CD4-positive, alpha-beta T cell treated with Interleukin-10 for 1 hour (primary cell): ENCODE data around the gene TTLL8.

Experiments used
- DNase-seq: peaks from one replicate; pipeline ENCODE4 v3.0.0-alpha.2; 2020

Gene TTLL8

DNA sequence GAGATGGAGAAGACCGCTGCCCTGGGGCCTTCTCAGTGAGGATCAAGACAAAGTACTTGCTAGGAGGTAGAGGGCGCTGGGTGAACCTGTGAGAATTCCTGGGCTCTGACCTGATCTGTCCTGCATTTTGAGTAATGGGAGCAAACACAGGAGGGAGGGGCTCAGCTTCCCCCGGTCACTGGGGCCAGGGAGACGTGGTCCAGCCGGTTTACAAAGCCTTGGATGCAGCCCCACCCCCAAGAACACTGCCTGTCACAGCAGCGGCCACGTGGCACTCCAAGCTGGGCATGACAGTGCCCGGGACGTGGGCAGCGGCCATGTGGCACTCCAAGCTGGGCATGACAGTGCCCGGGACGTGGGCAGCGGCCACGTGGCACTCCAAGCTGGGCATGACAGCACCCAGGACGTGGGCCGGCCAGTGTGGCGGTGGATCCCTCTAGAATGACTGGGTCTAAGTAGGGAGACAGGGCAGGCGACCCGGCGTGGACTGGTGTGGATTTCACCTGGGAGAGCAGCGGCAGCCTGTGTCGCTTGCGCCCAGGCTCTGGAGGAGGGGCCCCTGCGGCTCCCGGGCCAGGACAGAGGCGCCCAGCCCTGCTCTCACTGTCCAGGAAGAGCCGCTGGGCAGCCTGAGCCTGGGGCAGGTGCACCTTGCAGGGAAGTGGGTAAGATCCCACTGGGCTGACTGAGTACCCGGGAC is 2.5 kb upstream of the TTLL8 start:
- DNase-seq, result no peak

DNA sequence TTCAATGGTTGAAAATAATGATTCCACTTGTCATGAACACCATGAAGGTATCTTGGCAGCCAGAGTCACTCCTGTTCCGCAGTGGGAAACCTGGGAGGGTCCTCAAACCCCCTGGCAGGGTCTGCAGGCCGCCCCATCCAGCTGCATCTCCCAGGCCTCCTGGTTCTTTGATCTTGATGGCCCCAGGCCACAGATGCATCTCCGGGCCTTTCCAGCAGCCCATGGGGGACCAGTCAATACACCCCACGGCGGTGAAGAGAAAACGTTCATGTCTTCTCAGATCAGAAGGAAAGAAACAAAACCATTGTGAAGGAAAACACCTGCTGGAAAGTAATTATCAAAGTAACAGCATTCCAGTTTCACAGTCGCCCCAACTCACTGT is 1.8 kb upstream of the TTLL8 start:
- DNase-seq, result no peak

DNA sequence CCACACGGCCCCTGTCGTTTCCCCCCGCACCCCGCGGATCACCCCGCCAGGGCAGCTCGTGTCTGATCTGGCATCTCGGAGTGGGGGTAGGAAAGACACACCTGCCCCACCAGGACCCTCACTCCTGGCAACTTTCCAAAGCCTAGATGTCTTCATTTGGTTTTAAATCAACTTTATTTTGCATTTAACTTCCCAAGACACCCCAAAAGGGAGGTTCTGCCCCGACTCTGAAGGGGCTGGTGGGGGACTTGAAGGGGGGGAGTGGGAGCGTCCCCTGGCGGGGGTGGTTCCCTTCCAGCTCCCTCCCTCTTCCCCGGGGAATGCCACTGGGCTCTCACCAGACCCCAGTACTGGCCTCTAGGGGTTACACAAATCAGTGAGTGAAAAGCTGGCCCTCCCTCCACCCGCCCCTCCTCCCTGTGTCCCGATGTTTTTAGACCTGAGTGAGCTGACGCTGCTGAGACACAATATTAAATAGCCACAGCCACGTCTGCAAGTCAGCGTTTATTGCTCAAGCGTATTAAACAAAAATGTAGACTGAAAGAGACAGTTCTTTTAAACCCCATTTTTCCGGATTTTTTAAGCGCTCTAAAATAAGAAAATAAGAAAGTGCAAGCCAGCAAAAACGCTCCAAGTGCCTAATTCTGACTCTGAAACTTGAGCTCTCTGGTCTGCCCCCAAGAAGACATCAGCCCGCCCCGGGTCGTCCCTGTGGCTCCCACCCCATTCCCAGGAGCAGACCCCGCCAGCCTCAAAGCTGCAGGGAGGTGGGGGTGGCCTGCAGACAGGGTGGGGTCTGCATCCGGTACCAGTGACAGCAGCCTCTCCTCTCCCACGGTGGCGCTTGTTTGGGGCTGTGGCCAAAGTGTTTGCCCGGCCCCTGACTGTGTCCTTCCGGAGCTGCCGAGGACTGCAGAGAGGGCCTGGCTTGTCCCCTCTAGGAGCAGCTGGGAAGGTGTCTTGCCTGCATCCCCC is 1.1 kb upstream of the TTLL8 start:
- no peak for DNase-seq

DNA sequence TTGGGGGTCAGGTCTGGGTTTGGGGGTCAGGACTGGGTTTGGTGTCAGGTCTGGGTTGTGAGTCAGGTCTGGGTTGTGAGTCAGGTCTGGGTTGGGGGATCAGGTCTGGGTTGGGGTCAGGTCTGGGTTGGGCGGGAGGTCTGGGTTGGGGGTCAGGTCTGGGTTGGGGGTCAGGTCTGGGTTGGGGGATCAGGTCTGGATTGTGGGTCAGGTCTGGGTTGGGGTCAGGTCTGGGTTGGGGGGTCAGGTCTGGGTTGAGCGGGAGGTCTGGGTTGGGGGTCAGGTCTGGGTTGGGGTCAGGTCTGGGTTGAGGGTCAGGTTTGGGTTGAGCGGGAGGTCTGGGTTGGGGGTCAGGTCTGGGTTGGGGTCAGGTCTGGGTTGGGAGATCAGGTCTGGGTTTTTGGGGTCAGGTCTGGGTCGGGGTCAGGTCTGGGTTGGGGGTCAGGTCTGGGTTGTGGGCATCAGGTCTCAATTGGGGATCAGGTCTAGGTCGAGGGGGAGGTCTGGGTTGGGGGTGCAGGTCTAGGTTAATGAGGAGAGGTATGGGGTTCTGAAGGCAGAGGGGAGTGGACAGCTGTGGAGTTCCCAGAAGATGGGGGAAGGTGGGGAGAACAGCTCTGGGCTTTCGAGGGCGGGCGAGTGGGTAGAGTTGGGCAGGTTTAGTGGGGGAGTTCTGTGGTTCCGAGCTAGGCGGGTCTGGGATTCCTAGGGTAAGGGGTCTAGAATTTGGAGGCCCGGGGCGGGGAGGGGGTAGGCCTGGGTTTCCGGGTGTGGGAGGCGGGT is 629 bp downstream of the TTLL8 start:
- no peak for DNase-seq

DNA sequence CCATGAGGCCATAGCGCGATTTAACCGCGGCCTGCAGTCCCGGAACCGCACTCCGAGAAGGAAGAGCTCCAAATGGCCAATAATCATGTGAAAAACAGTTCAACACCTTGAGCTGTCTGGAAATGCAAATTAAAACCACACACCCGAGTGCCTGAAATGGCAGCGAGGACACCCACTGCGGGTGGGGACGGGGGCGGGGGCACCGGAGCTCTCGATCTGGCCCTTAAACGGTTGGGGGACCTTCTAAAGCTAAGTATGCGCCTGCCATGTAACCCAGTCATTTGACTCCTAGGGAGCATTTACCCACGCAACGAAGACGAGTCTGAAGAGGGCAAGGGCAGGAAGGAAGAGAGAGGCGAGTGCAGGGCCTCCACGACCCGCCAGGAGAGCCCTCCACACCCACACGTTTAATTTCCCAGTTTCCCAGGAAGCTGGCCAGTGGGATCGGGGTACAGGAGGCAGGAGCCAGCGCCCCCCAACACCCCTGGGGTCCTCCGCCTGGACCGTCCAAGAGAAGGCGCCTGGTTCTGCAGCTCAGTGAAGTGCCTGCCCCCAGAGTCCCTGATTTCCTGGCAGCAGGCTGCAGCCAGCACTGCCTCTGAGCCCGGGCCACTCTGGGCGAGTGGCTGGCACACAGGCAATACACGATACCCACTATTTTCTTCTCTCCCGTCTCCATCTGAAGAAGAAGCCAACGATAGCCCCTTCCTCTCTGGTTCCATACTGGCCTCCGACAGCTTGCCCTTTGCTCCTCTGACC is 1.7 kb downstream of the TTLL8 start:
- no peak for DNase-seq

DNA sequence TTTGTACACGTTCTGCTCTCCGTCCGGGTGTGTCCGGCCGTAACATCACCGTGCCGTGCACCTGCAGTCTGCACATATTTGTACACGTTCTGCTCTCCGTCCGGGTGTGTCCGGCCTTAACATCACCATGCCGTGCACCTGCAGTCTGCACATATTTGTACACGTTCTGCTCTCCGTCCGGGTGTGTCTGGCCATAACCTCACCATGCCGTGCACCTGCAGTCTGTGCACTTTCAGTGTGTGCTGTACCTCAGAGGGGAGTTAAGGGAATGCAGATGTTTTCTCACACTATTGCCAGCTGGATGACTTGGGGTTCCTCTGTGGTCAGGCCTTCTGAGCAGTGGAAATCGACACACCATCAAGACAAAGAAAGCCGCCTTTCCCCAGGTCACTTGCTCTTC is 4.2 kb downstream of the TTLL8 start:
- no peak for DNase-seq

DNA sequence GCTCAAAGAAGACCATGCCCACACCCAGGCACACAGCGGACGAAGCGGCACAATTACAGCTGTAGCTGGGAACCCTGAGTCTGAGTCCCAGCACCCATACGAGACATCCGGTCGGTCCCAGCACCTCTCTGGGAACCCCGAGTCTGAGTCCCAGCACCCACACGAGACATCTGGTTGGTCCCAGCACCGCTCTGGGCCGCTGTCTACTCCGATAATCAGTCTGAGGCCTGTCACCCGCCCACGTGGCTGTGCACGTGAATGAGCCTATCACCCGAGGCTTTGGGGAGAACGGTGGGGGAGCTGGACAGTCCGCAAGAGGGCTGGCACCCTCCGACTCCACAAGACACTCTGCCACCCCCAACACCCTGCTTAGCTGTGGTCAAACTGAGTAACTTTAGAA is 6.2 kb downstream of the TTLL8 start:
- DNase-seq, result no peak

DNA sequence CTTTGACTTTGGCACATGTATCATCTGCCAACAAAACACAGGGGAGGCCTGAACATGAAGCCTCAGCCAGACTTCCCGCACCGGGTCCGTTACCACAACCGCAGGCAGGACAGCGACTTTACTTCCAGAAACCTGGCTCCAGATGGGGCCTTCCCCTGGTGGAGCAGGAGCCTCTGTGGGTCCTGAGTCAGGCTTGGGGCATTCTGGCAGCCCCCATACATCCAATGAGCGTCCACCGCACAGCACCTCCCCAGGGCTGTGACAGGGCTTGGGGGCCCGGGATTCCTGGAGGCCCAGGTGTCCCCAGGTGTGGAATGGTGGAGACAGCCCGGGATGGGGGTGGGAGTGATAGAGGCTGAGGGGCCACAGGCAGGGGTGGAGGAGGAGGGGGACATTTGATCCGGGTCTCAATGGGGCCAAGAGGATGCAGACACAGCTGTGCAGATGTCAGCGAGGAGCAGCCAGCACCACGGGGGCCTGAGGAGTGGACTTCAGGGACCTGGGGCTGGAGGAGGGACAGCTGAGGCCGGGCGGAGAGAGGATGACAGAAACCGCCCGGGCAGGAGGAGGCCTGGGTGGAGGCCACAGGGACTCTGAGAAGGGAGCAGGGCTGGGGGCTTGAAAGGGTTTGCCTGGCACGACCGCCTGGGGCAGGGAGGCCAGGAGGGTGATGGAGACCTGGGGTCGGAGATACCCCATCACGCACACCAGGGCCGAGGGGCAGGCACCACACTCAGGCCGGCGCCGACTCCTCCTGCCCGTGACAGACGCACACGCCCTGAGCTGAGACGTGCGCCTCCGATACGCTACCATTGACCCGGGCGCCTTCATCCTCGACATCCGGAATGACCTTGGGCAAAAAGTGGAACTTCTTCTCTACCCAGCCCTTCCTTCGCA is 8.6 kb downstream of the TTLL8 start:
- DNase-seq, result no peak

DNA sequence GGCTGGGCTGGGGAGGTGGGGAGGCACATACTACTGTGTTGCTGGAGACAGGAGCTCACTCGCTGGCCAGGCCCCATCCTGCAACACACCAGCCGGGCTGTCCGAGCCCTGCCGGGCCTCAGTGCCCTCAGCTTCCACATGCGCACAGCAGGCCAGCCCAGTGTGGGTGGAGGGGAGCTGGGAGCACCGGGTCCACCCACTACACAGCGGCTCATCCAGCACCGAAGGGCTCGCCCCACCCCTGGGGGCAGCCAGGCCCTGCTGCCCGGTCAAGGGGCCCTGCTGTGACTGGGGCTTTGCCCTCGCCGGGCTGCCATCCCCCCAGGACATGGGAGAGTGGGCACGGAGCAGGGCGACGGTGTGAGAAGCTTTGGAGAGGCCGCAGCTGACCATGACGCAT is 9.3 kb downstream of the TTLL8 start:
- no peak for DNase-seq

DNA sequence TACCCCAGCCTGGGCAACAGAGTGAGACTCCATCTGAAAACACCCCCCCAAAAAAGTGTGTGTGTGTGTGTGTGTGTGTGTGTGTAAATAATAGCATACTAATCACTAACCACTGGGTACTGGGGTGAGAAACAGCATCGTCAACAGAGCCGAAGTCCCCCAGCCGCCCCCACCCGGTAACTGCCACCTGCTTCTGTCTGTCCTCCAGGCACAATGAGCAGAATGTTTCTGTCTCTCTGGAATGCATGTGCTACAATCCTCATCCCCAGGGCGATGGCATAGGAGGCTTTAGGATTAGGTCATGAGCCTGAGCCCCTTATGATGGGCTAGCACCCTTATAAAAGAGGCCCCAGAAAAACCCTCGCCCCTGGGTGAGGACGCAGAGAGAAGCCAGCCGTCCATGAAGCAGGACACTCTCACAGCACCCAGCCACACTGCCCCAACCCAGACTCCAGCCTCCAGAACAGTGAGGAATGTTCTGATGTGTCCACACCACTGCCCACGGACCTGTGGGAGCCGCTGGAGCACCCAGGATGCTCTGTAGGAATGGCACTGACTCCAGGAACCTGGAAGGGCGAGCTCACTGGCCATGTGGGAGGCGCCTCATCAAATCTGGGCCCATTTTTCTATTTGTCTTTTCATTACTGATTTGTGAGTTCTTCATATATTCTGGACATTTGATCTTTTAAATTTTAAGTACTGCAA is 9.9 kb downstream of the TTLL8 start:
- DNase-seq, result no peak

DNA sequence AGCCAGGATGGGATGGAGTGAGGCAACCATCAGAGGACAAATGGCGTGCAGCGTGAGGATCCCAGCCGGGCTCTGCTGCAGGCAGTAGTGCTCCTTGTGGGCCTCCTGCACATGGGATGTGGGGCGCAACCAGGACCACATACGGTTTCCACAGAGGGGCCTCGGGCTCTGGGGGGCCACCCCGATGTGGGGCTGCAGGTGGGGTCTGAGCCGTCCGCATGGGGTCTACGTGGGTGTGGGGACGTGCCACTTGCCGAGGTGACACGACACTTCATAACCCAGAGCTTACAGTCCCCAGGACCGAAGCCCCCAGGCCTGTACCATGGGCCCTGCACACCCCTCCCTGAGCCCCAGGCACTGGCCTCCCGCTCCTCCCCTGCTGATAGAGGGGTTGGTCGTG is 10.8 kb downstream of the TTLL8 start:
- DNase-seq, result no peak

DNA sequence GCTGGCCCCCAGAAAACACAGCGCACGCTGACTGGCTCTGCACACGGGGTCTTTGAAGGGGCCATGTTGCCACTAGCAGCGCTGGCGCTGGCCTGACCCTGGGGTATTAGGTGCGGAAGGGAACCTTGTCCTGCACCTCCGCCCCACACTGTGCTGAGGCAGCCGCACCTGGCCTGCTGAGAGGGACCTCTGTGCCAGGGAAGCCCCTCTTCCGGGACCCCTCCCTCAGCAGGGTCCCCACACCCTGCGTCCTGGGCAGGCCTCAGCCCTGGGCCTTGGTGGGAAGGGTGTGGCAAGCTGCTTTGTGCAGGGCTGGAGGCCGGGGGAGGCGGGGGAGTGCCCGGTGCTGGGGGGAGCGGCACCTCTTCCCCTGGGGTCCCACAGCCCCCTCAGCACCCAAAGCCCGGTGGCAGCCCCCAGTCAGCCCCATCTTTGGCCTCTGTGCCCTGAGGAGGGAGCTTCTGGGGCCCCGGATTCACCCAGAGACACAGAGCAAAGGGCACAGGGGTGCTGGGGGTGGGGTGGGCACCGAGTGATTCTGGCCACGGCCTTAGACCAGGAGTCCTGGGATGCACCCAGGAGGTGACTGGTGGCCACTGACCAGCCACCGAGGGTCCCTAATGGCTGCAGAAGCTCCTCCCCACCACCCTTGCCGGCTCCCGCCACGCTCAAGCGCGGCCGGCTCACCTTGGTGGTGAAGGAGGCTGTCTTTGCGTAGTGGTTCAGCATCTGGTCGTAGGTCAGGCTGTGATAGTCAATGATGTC is 11.4 kb downstream of the TTLL8 start:
- DNase-seq, result no peak

DNA sequence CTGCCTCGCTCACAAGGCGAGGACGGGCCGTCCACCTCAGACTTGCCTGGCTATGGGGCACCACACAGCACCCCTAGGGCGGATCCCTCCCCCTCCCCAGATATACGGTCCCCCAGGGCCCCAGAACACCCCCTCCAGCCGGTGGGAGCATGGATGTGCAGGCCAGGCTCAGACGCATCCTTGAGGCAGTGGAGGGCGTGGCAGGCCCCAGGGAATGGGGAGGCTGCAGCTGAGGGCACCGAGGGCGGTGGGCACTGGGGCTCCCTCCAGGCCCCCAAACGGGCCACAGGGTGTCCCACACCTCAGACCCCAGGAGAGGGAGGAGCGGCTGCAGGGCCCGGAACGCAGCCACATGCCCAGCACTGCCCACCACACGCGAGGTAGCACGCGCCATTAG is 12.1 kb downstream of the TTLL8 start:
- DNase-seq, result no peak

DNA sequence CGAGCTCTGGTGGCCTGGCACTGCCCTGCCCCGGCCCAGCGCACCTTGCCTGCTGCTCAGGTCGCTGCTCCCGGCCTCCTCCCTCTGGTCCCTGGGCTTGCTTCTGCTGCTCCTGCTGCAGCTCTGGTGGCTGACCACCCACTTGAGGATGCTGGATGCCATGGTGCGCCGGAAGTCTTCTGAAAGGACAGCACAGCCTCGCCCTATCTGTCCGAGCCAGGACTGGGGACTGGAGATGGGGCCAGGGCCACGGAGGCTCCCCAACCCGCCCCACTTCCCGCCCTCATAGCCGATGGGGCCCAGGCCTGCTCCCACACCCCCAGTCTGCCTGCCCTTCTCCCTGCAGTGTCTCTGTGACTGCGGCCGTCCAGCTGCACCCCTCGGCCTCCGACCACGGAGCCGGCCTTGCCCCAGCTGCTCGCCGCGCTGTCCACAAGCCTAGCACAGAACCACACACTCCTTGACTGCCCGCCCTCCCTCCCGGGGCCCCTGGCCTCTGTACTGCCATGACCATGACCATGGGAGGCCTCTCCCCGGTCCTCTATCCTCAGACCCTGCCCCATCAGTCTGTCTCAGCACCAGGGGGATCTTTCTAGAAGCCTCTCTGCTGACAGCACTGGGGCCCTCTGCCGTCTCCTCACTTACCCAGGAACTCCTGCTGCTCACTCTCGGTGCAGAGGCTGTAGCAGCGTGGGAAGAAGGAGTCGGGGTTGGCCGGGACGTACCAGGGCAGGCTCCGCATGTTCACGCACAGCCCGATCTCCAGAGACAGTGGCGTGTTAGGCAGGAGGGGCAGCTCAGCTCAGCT is 12.7 kb downstream of the TTLL8 start:
- DNase-seq, result no peak

DNA sequence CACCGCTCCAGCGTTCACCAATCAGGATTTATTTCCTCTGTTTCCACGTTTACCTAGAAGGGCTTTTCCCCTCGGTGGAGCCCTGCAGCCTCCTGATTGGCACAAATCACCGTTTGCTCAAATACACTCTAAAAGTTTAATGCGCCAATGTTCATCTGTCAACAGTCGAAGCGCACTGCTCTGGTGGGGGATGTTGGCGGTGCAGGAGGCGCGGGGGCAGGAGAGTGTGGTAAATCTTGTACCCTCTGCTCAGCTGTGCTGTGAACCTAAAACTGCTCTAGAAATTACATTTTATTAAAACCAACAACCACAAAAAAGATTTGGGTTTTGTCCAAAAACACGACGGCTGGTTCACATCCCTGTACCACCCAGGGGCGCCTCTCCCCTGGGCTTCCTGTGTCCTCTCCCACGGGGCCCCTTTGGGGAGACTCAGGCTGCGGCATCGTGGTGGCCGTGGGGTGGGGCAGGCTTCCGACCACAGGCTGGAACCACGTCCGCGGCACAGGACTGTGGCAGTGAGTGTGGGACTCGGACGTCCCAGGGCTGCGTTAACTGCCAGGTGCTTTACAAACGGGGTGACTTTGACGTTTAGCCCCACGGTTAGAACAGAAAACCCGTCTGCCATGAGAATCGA is 13.5 kb downstream of the TTLL8 start:
- no peak for DNase-seq

DNA sequence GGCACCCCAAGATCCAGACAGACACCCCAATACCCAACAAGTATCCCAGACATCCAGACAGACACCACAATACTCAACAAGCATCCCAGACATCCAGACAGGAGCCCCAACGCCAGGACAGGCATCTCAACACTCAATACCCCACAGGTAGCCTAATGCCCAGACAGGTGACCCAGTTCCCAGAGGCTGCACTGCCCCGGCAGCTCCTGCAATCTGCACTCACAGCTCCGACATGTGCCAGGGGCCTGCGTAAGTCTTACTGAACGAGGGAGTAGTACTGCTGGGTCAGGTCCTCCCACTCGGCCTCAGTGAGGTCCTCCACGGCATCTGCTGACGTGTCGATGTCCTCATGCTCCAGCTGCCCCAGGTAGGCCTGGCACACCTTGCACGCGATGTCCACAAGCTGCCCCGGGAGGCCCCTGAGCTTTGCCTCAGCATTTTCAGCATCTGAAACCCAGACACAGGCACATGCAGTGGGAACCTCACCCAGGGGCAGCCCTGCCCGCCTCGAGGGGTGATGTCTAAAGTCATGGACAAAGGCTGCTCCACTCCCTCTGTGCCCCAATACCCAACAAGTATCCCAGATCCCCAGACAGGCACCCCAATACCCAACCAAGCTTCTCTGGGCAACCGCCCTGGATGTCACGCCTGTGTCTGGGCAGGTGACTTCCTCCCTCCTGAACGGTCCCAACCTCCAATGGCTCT is 16.6 kb downstream of the TTLL8 start:
- no peak for DNase-seq

DNA sequence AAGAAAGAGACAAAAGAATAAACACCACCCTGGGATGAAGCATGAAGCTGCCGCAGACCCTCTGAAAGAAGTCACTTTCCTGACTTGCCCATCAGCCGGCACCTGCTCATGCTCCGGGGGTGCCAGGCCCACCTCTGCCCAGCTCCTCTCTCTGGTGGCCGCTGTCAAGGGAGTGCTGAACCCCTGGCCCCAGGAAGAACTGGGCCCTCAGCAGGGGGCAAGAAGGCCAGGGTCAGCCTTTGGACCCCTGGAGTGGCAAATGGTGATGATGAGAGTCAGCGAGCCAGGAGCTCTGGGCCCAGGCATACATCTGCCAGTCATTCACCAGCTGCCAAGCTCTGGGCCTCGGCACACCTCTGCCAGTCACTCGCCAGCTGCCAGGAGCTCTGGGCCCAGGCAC is 17.4 kb downstream of the TTLL8 start:
- no peak for DNase-seq
